HEK293T (cell line): Measurements from ENCODE around the gene KRTAP6-3.

Experiments used
- ARNT ChIP-seq: fragments of 450-650 bp; IDR thresholded peaks from 2 replicates; pipeline ENCODE4 v1.6.1; 2017; ENCODE audit warnings: mild to moderate bottlenecking
- BHLHE40 ChIP-seq: fragments of 450-650 bp; IDR thresholded peaks from 2 replicates; pipeline ENCODE4 v1.6.1; 2016; ENCODE audit warnings: mild to moderate bottlenecking, moderate library complexity, borderline replicate concordance
- ELF4 ChIP-seq: fragments of 450-650 bp; IDR thresholded peaks from 2 replicates; pipeline ENCODE4 v1.6.1; 2017; ENCODE audit warnings: antibody characterized with exemption
- FOXA1 ChIP-seq: fragments of 450-650 bp; IDR thresholded peaks from 2 replicates; pipeline ENCODE4 v1.6.1; 2016; ENCODE audit warnings: mild to moderate bottlenecking
- FOXK2 ChIP-seq: fragments of 450-650 bp; IDR thresholded peaks from 2 replicates; pipeline ENCODE4 v1.6.1; 2016; ENCODE audit warnings: mild to moderate bottlenecking
- FOXM1 ChIP-seq: fragments of 450-650 bp; IDR thresholded peaks from 2 replicates; pipeline ENCODE4 v1.6.1; 2017; ENCODE audit warnings: mild to moderate bottlenecking, borderline replicate concordance
- L3MBTL2 ChIP-seq: fragments of 450-650 bp; conservative IDR thresholded peaks from 2 replicates; pipeline ENCODE4 v1.6.1; 2016; ENCODE audit warnings: mild to moderate bottlenecking
- LEF1 ChIP-seq: fragments of 450-650 bp; IDR thresholded peaks from 2 replicates; pipeline ENCODE4 v1.6.1; 2017; ENCODE audit warnings: mild to moderate bottlenecking, borderline replicate concordance
- SP1 ChIP-seq: fragments of 450-650 bp; IDR thresholded peaks from 2 replicates; pipeline ENCODE4 v1.6.1; 2017
- SUZ12 ChIP-seq: fragments of 450-650 bp; IDR thresholded peaks from 2 replicates; pipeline ENCODE4 v1.6.1; 2016; ENCODE audit warnings: mild to moderate bottlenecking
- TARDBP ChIP-seq: fragments of 450-650 bp; IDR thresholded peaks from 2 replicates; pipeline ENCODE4 v1.6.1; 2016
- ZNF384 ChIP-seq: fragments of 450-650 bp; IDR thresholded peaks from 2 replicates; pipeline ENCODE4 v1.6.1; 2016
- TF ChIP-seq, protein P1 (sequence below): fragments of 450-650 bp; IDR thresholded peaks from 2 replicates; pipeline ENCODE4 v1.6.1; 2016

DNA sequence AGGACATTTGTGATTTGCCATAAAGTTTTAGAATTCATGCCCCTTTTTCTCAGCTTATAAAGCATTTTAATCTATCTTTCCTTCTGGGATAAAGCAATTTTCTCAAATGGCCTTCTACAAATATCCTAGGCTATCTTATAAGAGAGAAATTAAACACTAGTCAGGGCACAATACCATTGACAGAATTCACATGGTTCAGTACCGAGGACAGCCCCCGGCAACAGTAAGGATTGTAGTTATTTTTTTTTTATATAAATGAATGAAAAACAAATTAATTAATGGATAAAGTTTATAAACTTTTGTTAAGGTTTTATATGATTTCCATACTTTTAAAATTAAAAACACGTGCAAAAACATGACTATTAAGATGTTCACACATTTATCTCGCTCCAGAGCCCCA lies 35.9 kb downstream of the KRTAP6-3 start:
- TF ChIP-seq FOXA1 (no peak), SUZ12 (no peak), BHLHE40 (no peak), SP1 (no peak), LEF1 (no peak), ELF4 (no peak), FOXK2 (no peak), ZNF384 (no peak), L3MBTL2 (no peak), TARDBP (no peak), FOXM1 (no peak), ARNT (no peak)
- TF ChIP-seq, protein P1, sequence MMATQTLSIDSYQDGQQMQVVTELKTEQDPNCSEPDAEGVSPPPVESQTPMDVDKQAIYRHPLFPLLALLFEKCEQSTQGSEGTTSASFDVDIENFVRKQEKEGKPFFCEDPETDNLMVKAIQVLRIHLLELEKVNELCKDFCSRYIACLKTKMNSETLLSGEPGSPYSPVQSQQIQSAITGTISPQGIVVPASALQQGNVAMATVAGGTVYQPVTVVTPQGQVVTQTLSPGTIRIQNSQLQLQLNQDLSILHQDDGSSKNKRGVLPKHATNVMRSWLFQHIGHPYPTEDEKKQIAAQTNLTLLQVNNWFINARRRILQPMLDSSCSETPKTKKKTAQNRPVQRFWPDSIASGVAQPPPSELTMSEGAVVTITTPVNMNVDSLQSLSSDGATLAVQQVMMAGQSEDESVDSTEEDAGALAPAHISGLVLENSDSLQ = no peak
